Measurements from ENCODE around the gene MAPKAPK3.

Gene MAPKAPK3

DNA sequence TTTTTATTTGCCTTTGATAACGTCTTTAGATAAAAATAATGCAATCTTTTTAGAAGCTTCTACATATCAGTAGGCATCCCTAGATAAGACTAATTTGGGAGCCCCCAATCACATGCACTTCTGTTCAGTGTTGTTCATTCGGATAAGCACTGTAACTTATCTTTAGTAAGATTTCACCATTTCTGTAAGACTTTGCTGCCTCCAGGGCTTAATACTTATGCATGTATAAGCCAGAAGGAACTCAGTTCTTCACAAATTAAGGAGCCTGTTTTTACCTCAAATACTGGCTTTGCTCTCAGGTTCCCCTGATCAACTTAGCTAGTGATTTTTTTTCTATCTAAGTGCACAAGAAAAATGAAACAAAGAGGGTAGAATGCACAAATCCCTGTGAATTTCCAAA lies 78.1 kb downstream of the MAPKAPK3 start:
- DNase-seq (ENCODE audit: low spot score) = no peak

DNA sequence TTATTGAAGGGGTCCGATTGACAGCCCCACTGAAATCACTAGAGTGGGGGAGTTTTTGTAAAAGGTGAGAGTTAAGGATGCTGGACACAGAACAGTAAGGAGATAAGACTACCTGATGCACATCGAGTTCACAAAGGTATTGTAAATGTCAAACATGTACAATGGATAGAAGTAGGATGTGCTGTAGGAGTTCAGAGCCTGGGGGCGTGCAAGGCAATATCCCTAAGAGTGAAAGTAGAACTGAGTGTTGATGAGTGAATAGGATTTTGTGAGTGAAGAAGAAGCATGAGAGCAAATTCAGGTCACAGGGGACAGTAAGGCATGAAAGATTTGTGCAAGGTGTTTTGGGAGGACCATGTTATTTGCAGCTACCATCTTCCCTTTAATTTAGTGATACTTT lies 79.3 kb downstream of the MAPKAPK3 start:
- DNase-seq (ENCODE audit: low spot score) = no peak

DNA sequence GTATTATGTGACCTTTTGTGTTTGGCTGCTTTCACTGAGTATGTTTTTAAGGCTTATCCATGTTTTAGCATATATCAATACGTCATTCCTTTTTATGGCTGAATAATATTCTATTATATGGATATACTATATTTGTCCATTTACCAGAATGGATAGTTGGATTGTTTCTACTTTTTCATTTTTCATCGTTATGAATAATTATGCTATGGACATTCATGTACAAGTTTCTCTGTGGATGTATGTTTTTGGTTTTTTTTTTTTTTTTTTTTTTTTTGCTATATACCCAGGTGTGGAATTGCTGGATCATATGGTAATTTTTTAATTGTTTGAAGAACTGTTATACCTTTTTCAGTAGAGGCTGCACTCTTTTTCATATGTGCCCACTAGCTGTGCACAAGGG lies 81.3 kb downstream of the MAPKAPK3 start:
- DNase-seq (ENCODE audit: low spot score) = no peak
